ENCODE data around the gene PEX11G. TPM values are rescaled to one million over a fixed set of nuclear protein-coding genes. Genes with fewer than 3 reads are reported as not detected.

The PEX11G gene
- total RNA-seq, 1 experiment from 2014 or later = 2.8 TPM

DNA sequence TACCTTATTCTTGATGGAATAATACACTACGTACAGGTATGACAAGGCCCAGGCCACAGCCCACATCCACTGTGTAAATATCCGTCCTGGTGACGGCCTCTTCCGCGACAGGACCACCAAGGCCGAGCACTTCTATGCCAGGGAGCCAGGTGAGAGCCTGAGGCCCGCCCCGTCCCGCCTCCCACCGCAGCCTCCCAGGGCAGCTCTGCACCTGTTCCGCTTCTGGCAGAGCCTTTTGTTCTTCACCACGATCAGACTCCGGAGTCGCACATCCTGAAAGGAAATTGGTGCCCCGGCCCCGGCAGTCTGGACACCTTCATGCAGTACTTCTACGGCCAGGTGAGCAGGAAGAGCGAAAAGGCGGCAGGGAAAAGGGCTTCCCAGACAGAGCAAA, 16.4 kb upstream of the PEX11G start:
- H2BK15ac ChIP-seq (ENCODE audit: low read depth, low read length) = no peak overlapping the region
- H3K79me2 ChIP-seq (ENCODE audit: insufficient read depth, low read length) = no peaks in the 10 kb centered on the region
- H3K79me1 ChIP-seq (ENCODE audit: insufficient read depth, low read depth, low read length, poor library complexity, severe bottlenecking) = no peaks in the 10 kb centered on the region
- H3K27me3 Mint-ChIP-seq (ENCODE audit: low read depth) = peaks cover 49% of the 10 kb centered on the region
- no peak overlapping the region for H2AK5ac ChIP-seq (ENCODE audit: insufficient read length, low read length)
- no peak overlapping the region for H2BK5ac ChIP-seq (ENCODE audit: insufficient read length, low read length)
- H3K4ac ChIP-seq (ENCODE audit: low read depth, low read length) = no peak overlapping the region
- H3K9ac ChIP-seq (ENCODE audit: extremely low read depth, insufficient read length, low read length) = no peak overlapping the region
- no peak overlapping the region for H2AFZ ChIP-seq (ENCODE audit: low read length)
- H4K5ac ChIP-seq (ENCODE audit: insufficient read length, low read depth, low read length) = no peak overlapping the region
- no CpG with 5 or more reads among the region's 19 CpGs for WGBS (ENCODE audit: extremely low coverage, insufficient read length, low lambda C conversion rate)
- H3K36me3 Mint-ChIP-seq (ENCODE audit: insufficient read depth in 1 of 3, low read depth in 3 of 3) = no peaks in the 10 kb centered on the region
- H4K20me1 ChIP-seq (ENCODE audit: control insufficient read depth, insufficient read depth, insufficient read length) = no peaks in the 10 kb centered on the region
- no peaks in the 10 kb centered on the region for H3K9me3 ChIP-seq (ENCODE audit: control insufficient read depth, low read depth, low read length)
- H3K4me1 Mint-ChIP-seq = peaks cover 18 to 28% of the 10 kb centered on the region in 2 experiments
- H3K56ac ChIP-seq (ENCODE audit: insufficient read length, low read depth, low read length) = no peak overlapping the region
- H3K4me1 ChIP-seq (ENCODE audit: insufficient read depth, low read length) = no peaks in the 10 kb centered on the region; the same call in 1 of the 2 replicates
- H3K23ac ChIP-seq (ENCODE audit: insufficient read length, low read depth, low read length) = no peak overlapping the region
- peak; percentile 60 for DNase-seq
- peak overlapping the region; percentile 51 to 74 for H3K4me3 Mint-ChIP-seq
- peaks cover 3% of the 10 kb centered on the region; the same call in 1 of the 2 replicates for H3K27me3 ChIP-seq (ENCODE audit: insufficient read depth, low read length)
- no peak overlapping the region for H2BK12ac ChIP-seq (ENCODE audit: insufficient read length, low read depth, low read length)
- peaks cover 0 to 3% of the 10 kb centered on the region in 2 experiments; a peak in 1 of 5 replicates for H3K9me3 Mint-ChIP-seq
- H3T11ph ChIP-seq (ENCODE audit: low read length) = no peak overlapping the region
- H3K14ac ChIP-seq (ENCODE audit: insufficient read depth, low read length) = no peak overlapping the region
- no peak overlapping the region for H3K27ac Mint-ChIP-seq
- H3K27ac ChIP-seq (ENCODE audit: insufficient read length, low read depth, low read length) = no peak overlapping the region
- TF ChIP-seq, protein P1, sequence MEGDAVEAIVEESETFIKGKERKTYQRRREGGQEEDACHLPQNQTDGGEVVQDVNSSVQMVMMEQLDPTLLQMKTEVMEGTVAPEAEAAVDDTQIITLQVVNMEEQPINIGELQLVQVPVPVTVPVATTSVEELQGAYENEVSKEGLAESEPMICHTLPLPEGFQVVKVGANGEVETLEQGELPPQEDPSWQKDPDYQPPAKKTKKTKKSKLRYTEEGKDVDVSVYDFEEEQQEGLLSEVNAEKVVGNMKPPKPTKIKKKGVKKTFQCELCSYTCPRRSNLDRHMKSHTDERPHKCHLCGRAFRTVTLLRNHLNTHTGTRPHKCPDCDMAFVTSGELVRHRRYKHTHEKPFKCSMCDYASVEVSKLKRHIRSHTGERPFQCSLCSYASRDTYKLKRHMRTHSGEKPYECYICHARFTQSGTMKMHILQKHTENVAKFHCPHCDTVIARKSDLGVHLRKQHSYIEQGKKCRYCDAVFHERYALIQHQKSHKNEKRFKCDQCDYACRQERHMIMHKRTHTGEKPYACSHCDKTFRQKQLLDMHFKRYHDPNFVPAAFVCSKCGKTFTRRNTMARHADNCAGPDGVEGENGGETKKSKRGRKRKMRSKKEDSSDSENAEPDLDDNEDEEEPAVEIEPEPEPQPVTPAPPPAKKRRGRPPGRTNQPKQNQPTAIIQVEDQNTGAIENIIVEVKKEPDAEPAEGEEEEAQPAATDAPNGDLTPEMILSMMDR (conservative IDR thresholded peaks at IDR 0.05) = no peak
- no peak overlapping the region for H2BK120ac ChIP-seq (ENCODE audit: low read depth, low read length, poor library complexity, severe bottlenecking)
- no peak overlapping the region for H4K8ac ChIP-seq (replicated peaks; ENCODE audit: insufficient read length, low read depth, low read length)
- H2BK20ac ChIP-seq (ENCODE audit: low read depth, low read length, poor library complexity, severe bottlenecking) = no peak overlapping the region
- H4K91ac ChIP-seq (ENCODE audit: insufficient read length, low read depth, low read length) = no peak overlapping the region
- peaks cover 10% of the 10 kb centered on the region for H3K23me2 ChIP-seq (ENCODE audit: insufficient read length, low read depth, low read length, poor library complexity, severe bottlenecking)
- H3K4me2 ChIP-seq (ENCODE audit: insufficient read depth, insufficient read length, low read length) = peak overlapping the region; percentile 85
- H3K18ac ChIP-seq (ENCODE audit: insufficient read length, low read depth, low read length) = no peak overlapping the region

Measured in H9 (cell line).